Subcutaneous abdominal adipose tissue (tissue), 5 donors: ENCODE measurements around the gene RECK.
A peak's percentile ranks its signal among the peaks of the same experiment; 100 is the strongest.

ENCODE experiments used
- H3K27ac ChIP-seq: one replicate; pipeline ENCODE4 v1.7.0; 2013; ENCODE audit warnings: low read depth, mild to moderate bottlenecking, inconsistent platforms, low read length, moderate library complexity
- H3K27me3 ChIP-seq, 5 donors: one replicate each; pipeline ENCODE4 v1.7.0; 2013; ENCODE audit warnings: low read length in 5 of 5, inconsistent platforms in 1 of 5; ENCODE audit not compliant: control insufficient read depth in 5 of 5, insufficient read depth in 4 of 5
- H3K36me3 ChIP-seq, 5 donors: one replicate each; pipeline ENCODE4 v1.7.0; 2013; ENCODE audit warnings: low read length in 5 of 5; ENCODE audit not compliant: control insufficient read depth in 5 of 5, insufficient read depth in 5 of 5
- H3K4me1 ChIP-seq, 5 donors: one replicate each; pipeline ENCODE4 v1.7.0; 2013; ENCODE audit warnings: low read length in 5 of 5, mild to moderate bottlenecking in 3 of 5, moderate library complexity in 1 of 5; ENCODE audit not compliant: control insufficient read depth in 5 of 5, insufficient read depth in 5 of 5
- H3K4me3 ChIP-seq, 5 donors: one replicate each; pipeline ENCODE4 v1.7.0; 2013; ENCODE audit warnings: low read length in 5 of 5, low read depth in 1 of 5
- H3K9ac ChIP-seq, 5 donors: one replicate each; pipeline ENCODE4 v1.7.0; 2013; ENCODE audit warnings: low read length in 5 of 5, mild to moderate bottlenecking in 4 of 5, moderate library complexity in 3 of 5
- H3K9me3 ChIP-seq, 5 donors: one replicate each; pipeline ENCODE4 v1.7.0; 2013; ENCODE audit warnings: low read length in 5 of 5; ENCODE audit not compliant: control insufficient read depth in 5 of 5
- donor health status: healthy.
- donor health status: healthy.
- donor health status: healthy.
- donor health status: healthy.
- donor health status: healthy.

The RECK gene

DNA sequence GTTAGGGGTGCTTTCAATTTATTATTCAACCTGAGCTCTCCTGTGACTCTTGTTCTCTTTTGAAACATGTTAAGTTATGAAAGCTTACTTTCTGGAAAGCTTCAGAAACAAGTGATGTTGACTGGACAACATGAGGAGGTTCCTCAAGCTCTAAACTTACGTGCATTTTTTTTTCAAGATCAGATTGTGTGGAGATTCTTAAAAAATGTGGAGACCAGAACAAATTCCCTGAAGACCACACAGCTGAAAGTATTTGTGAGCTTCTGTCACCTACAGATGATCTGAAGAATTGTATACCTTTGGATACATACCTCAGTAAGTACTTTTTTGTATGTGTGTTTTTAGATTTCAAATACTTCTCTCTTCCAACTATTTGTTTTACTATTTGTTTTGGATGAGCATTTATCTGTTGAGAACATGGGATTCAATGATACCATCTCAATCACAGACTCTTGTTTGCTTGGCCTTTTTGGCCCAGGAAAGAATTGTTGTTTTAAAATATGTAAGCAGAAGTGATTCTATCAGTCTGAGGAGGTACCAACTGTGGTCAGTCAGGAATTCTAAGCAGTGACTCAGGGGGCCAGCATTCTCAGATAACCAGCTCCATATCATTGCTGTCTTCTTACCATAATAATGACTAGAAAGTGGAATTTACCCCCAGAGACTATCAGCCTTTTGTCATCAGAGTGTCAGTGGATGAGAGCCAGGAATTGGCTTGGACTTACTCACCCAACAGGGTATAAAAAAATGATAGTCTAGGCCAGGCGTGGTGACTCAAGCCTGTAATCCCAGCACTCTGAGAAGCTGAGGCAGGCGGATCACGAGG lies 65.4 kb downstream of the RECK start:
- no peaks in the 10 kb centered on the region for H3K9me3 ChIP-seq
- H3K27me3 ChIP-seq, result no peaks in the 10 kb centered on the region
- no peaks in the 10 kb centered on the region for H3K36me3 ChIP-seq
- peaks cover 0 to 5% (median 0%) of the 10 kb centered on the region in 5 donors for H3K4me1 ChIP-seq
- H3K9ac ChIP-seq, result no peak overlapping the region
- H3K27ac ChIP-seq, result peak overlapping the region; percentile 38
- H3K4me3 ChIP-seq, result no peak overlapping the region

DNA sequence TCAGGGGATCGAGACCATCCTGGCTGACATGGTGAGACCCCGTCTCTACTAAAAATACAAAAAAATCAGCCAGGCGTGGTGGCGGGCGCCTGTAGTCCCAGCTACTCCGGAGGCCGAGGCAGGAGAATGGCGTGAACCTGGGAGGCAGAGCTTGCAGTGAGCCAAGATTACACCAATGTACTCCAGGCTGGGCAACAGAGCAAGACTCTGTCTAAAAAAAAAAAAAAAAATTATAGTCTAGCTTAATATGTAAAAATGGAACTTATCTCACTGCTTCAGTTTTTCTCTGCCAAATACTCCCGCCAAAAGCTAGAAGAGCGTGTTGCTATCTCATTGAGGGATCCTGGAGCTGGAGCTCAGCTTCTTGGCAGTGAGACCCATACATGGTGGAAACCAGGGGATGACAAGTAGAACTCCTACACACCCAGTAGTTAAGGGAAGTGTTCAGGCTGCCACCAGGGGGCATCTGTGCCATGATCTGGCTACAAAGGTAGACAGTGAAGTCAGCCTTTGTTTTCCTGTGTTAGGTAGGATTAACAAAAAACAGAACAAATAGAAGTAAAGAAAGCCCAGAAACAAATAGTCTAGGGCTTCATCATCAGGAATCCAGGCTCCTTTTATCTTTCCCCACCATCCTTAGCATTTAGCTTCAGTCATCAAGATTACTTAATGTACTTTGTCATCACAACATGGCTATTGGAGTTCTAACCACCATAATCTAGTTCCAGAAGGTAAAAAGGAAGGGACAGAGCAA lies 66.2 kb downstream of the RECK start:
- Histone ChIP-seq H3K9ac (no peak overlapping the region), H3K27me3 (no peaks in the 10 kb centered on the region), H3K27ac (no peak overlapping the region), H3K4me3 (no peak overlapping the region), H3K36me3 (no peaks in the 10 kb centered on the region), H3K4me1 (peaks cover 0 to 5% (median 0%) of the 10 kb centered on the region in 5 donors), H3K9me3 (no peaks in the 10 kb centered on the region)

DNA sequence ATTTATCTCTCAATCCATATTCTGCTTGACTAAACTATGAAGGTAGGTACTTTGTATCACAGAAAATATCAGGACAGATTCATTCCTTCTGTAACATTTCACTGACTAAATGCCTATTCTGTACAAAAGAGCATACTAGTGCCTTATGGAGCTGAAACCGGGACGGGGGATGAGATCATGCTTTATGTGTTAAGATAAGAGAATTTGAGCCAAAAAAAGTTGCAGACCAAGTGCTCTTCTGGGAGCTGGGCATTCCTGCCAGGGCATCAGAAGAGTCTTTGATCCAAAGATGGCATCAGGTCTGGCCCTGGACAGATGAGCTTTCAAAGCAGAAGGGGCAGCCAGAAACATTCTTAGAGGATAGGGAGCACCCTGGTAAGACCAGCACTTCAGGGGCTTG lies 72.4 kb downstream of the RECK start:
- Histone ChIP-seq H3K4me1 (peaks cover 0 to 6% (median 0%) of the 10 kb centered on the region in 5 donors), H3K4me3 (no peak overlapping the region), H3K36me3 (peaks cover 0 to 19% (median 5%) of the 10 kb centered on the region in 5 donors), H3K9ac (peak overlapping the region in 1 of 5 donors; percentile 27), H3K27me3 (no peaks in the 10 kb centered on the region), H3K27ac (no peak overlapping the region), H3K9me3 (no peaks in the 10 kb centered on the region)

- Histone ChIP-seq H3K4me1 (peaks cover 0 to 6% (median 0%) of the 10 kb centered on the region in 5 donors), H3K9ac (no peak overlapping the region), H3K27me3 (no peaks in the 10 kb centered on the region), H3K9me3 (no peaks in the 10 kb centered on the region), H3K27ac (no peak overlapping the region), H3K36me3 (peaks cover 0 to 19% (median 5%) of the 10 kb centered on the region in 5 donors), H3K4me3 (no peak overlapping the region)
Measured at GRCh38 chr9:36110434-36110833, 73.7 kb downstream of the RECK start.

DNA sequence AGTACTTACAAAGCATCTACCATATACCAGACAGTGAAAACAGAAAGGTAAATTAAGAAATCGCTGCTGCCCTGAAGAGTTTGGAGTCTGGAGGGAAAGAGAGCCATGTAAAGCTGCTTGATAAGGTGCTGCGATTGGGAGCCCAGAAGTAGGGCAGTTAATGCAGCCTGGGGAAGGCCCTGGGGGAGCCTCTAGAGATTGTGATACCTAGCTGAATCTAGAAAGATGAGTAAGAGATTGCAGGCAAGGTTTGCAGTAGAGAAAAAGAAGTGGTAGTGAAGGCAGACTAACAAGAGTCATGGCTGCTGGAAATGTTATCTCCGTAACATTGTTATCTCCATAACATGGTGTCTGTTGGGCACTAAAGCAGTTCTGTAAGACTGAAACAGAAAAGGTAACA lies 75.8 kb downstream of the RECK start:
- Histone ChIP-seq H3K4me3 (no peak overlapping the region), H3K4me1 (peaks cover 0 to 6% (median 0%) of the 10 kb centered on the region in 5 donors), H3K9me3 (no peaks in the 10 kb centered on the region), H3K36me3 (peaks cover 3 to 26% (median 10%) of the 10 kb centered on the region in 5 donors), H3K9ac (no peak overlapping the region), H3K27ac (no peak overlapping the region), H3K27me3 (no peaks in the 10 kb centered on the region)

GRCh38 chr9:36113999-36114398 lies 77.3 kb downstream of the RECK start:
- H3K4me1 ChIP-seq, result peaks cover 0 to 3% (median 0%) of the 10 kb centered on the region in 5 donors
- H3K36me3 ChIP-seq, result peaks cover 5 to 36% (median 13%) of the 10 kb centered on the region in 5 donors
- H3K27ac ChIP-seq, result no peak overlapping the region
- no peak overlapping the region for H3K9ac ChIP-seq
- H3K9me3 ChIP-seq, result no peaks in the 10 kb centered on the region
- no peaks in the 10 kb centered on the region for H3K27me3 ChIP-seq
- H3K4me3 ChIP-seq, result no peak overlapping the region

DNA sequence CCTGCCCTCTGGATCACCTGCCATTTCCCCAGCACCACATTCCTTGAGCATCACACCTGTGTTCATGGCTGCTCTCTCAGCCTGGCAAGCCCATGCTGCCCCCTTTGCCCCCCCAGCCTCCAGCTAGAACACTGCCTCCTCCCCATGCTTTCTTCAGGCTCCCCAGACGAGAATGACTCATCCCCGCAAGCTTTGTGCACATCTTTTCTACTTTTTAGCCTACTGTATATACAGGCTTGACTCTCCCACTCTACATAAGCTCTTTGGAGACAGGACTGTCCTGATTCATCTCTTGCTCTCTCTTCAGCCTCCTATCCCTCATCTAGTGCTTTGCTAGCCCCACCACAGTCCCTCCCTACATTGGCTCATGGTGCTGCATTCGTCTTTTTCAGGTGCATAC lies 79.9 kb downstream of the RECK start:
- Histone ChIP-seq H3K9me3 (no peaks in the 10 kb centered on the region), H3K27me3 (no peaks in the 10 kb centered on the region), H3K36me3 (peaks cover 0 to 32% (median 14%) of the 10 kb centered on the region in 5 donors), H3K27ac (no peak overlapping the region), H3K9ac (no peak overlapping the region), H3K4me3 (no peak overlapping the region), H3K4me1 (no peaks in the 10 kb centered on the region)

- Histone ChIP-seq H3K9me3 (no peaks in the 10 kb centered on the region), H3K9ac (no peak overlapping the region), H3K4me3 (no peak overlapping the region), H3K4me1 (no peaks in the 10 kb centered on the region), H3K27ac (no peak overlapping the region), H3K27me3 (no peaks in the 10 kb centered on the region), H3K36me3 (peaks cover 0 to 37% (median 26%) of the 10 kb centered on the region in 5 donors)
Measured at GRCh38 chr9:36118201-36118600, 81.5 kb downstream of the RECK start.

DNA sequence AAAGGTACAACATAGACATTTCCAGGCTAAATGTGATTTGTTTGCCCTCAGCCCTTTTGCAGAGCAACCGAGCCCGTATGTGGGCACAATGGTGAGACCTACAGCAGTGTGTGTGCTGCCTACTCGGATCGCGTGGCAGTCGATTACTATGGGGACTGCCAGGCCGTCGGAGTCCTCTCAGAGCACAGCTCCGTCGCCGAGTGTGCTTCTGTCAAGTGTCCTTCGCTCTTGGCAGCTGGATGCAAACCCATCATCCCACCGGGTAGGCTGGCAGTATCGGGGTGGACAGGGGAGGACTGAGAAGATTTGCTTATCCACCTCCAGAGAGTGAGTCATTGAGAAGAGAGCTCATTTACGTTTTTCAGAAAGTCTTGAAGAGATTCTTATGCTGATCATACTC lies 82.0 kb downstream of the RECK start:
- no peaks in the 10 kb centered on the region for H3K4me1 ChIP-seq
- no peak overlapping the region for H3K27ac ChIP-seq
- no peak overlapping the region for H3K9ac ChIP-seq
- peaks cover 0 to 37% (median 26%) of the 10 kb centered on the region in 5 donors for H3K36me3 ChIP-seq
- no peak overlapping the region for H3K4me3 ChIP-seq
- no peaks in the 10 kb centered on the region for H3K27me3 ChIP-seq
- no peaks in the 10 kb centered on the region for H3K9me3 ChIP-seq

GRCh38 chr9:36119476-36119875 lies 82.8 kb downstream of the RECK start:
- no peak overlapping the region for H3K4me3 ChIP-seq
- H3K9me3 ChIP-seq, result no peaks in the 10 kb centered on the region
- H3K9ac ChIP-seq, result no peak overlapping the region
- peaks cover 0 to 37% (median 26%) of the 10 kb centered on the region in 5 donors for H3K36me3 ChIP-seq
- no peaks in the 10 kb centered on the region for H3K4me1 ChIP-seq
- H3K27me3 ChIP-seq, result no peaks in the 10 kb centered on the region
- no peak overlapping the region for H3K27ac ChIP-seq
